SW480 (cell line): ENCODE results near the gene ZNF292.
"Not testable (repeated sequence)": the region's sequence is repeated elsewhere in the genome, so short reads cannot be mapped to it uniquely, and the experiment has no call there.

Source experiments
- DNase-seq: peaks from one replicate; pipeline ENCODE4 v3.0.0-alpha.2; 2016; ENCODE audit warnings: low spot score

The ZNF292 gene

GRCh38 chr6:87279196-87279595, 123.8 kb downstream of the ZNF292 start:
- no peak for DNase-seq

GRCh38 chr6:87281426-87281825, 126.1 kb downstream of the ZNF292 start:
- DNase-seq = no peak

- no peak for DNase-seq
These were observed 127.4 kb downstream of the ZNF292 start for GRCh38 chr6:87282743-87283142.

- DNase-seq = no peak
These were observed 128.1 kb downstream of the ZNF292 start for GRCh38 chr6:87283461-87283860.

GRCh38 chr6:87287251-87287650, 131.9 kb downstream of the ZNF292 start:
- no peak for DNase-seq

GRCh38 chr6:87289571-87289970, 134.2 kb downstream of the ZNF292 start:
- DNase-seq = no peak

GRCh38 chr6:87291883-87292282, 136.5 kb downstream of the ZNF292 start:
- DNase-seq = no peak

GRCh38 chr6:87293526-87293925, 138.2 kb downstream of the ZNF292 start:
- DNase-seq = no peak

- DNase-seq = no peak
These were observed 141.8 kb downstream of the ZNF292 start for GRCh38 chr6:87297119-87297518.

- not testable (repeated sequence) for DNase-seq
These were observed 145.9 kb downstream of the ZNF292 start for GRCh38 chr6:87301277-87301676.

GRCh38 chr6:87308970-87309369, 153.6 kb downstream of the ZNF292 start:
- peak; percentile 14 for DNase-seq

GRCh38 chr6:87312860-87313259, 157.5 kb downstream of the ZNF292 start:
- no peak for DNase-seq
